ENCODE data around the gene CTXN2.
A peak's percentile ranks its signal among the peaks of the same experiment; 100 is the strongest.

Gene CTXN2

GRCh38 chr15:48221885-48222284 is 30.4 kb downstream of the CTXN2 start:
- DNase-seq (ENCODE audit: low read depth in 1 of 2, low spot score in 1 of 2), result no peak

DNA sequence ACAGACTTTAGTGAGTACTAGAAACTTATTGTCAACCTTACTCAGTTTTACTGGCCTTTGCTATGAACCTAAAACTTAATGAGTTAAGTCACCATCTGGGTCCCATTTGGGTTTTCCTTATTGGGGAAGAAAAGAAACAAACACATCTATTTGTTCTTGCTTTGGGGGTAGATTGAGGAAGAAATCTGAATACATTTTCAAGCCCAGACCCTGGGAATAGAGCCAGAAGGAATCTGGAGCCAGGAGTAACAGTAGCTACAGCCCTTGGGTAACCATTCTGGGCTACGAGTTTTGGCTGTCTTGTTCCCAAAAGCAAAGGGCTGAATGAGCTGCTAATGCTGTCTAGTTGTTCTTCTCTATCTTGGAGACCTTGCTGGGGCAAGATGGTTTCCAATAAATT is 31.2 kb downstream of the CTXN2 start:
- no peak for DNase-seq (ENCODE audit: low read depth in 1 of 2, low spot score in 1 of 2)

DNA sequence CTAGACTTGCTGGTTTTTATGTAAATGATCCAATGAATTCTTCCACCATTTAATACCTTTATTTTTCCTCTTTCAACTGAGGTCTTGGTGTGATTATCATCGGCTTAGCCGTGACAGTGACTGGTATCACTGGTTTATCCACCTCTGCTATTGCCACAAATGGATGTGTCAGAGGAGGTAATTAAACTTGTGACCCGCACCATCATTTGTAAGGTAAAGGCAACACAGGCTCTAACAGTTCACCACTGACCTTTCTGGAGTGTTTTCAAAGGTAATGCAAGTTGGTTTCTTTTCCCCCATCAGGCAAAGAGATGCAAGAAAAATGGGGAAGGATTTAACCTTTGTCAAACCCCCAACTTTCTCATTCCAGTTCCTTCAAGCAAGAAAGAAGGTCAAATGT is 34.3 kb downstream of the CTXN2 start:
- no peak for DNase-seq (ENCODE audit: low read depth in 1 of 2, low spot score in 1 of 2)

DNA sequence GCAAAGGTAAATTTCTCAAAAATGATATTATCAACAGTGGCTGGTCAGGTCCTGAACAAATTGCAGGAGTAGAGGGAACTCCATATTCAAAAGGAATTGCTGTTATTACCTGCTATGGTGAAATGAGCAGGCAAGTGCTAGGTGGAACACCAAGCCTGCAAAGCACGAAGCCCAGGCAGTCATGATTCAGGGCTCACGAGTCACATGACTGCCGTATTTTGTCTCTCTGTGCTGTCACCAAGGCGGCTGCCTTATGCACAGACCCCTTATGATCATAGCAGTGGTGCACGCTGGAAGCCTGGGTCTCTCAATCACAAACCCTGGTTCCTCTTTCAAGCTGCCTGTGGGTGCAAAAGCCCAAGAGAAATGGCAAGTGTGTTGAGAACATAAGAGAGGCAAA is 39.0 kb downstream of the CTXN2 start:
- DNase-seq (ENCODE audit: low read depth in 1 of 2, low spot score in 1 of 2), result no peak

- DNase-seq (ENCODE audit: low read depth in 1 of 2, low spot score in 1 of 2), result no peak
These were observed 41.8 kb downstream of the CTXN2 start for GRCh38 chr15:48233246-48233645.

GRCh38 chr15:48239334-48239733 is 47.9 kb downstream of the CTXN2 start:
- DNase-seq (ENCODE audit: low read depth in 1 of 2, low spot score in 1 of 2), result no peak

DNA sequence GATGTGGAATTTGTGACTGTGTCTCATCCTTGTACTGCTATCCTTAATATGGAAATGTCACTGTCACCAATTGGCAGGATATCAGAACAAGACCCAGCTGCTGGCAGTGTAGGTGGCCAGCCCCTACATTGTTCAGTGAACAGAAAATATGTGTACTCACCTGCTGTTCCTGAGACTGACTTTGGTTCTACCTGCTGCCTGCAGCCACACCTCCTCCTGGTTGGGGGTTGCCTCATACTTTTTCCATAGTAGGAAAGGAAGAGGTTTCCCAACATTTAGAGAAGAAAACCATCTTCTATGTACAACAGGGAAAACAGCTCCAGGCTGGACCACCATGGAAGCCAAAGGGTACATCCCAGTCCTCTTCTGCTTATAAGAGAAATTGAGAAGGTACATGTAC is 50.5 kb downstream of the CTXN2 start:
- no peak for DNase-seq (ENCODE audit: low read depth in 1 of 2, low spot score in 1 of 2)

DNA sequence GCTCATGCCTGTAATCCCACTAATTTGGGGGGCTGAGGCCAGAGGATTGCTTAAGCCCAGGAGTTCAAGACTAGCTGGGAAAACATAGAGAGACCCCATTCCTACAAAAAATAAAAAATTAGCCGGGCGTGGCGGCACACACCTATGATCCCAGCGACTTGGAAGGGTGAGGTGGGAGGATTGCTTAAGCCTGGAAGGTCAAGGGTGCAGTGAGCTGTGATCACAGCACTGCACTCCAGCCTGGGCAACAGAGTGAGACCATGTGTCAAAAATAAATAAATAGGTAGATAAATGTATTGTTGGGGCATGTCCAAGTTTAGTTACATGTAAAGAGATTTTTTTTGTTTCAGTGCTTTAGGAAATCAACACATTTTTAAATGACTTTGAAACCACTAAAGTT is 51.1 kb downstream of the CTXN2 start:
- no peak for DNase-seq (ENCODE audit: low read depth in 1 of 2, low spot score in 1 of 2)

DNA sequence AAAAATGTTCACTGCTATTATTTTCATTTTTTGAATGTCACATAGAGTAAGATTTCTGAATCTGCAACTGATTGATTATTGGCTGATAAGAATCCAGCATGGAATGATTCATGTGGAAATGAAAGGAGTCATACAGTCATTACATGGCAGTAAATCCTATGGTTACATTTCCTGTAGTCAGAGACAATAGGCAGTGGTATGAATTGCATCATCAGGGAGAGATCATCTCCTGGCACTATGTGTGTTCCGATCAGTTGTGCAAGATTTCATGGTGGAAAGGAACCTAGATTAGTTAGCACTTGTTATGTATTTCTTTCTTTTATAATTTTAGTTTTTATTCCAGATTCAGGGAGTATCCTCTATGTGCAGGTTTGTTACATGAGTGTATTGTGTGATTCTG is 53.5 kb downstream of the CTXN2 start:
- DNase-seq (ENCODE audit: low read depth in 1 of 2, low spot score in 1 of 2), result no peak

GRCh38 chr15:48248414-48248813 is 56.9 kb downstream of the CTXN2 start:
- DNase-seq (ENCODE audit: low read depth in 1 of 2, low spot score in 1 of 2), result no peak

- DNase-seq (ENCODE audit: low read depth in 1 of 2, low spot score in 1 of 2), result peak in 1 of 2 donors; percentile 1
These were observed 59.2 kb downstream of the CTXN2 start for GRCh38 chr15:48250640-48251076.

DNA sequence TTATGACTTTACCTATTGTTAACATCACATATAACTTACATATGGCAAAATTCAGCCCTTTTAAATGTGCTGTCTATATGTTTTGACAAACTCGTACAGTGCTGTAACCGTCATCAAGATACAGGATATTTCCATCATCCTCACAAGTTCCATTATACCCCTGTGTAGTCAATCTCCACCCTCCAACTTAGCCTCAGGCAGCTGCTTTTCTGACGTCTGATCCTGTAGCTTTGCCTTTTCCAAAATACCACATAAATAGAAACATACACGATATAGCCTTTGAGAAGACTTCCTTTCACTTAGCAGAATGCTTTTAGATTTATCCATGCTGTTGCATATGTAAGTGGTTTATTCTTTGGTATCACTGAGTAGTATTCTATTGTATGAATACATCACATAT is 61.7 kb downstream of the CTXN2 start:
- no peak for DNase-seq (ENCODE audit: low read depth in 1 of 2, low spot score in 1 of 2)

Data from activated CD4-positive, alpha-beta T cell treated with anti-CD3 and anti-CD28 coated beads, Interleukin-2, amount 50 U/mL, for 24 hours (primary cell).